Heart right ventricle (tissue), 16 donors: ENCODE data around the gene CREG1. TPM values are rescaled to one million over a fixed set of nuclear protein-coding genes. Genes with fewer than 3 reads are reported as not detected.
A peak's percentile ranks its signal among the peaks of the same experiment; 100 is the strongest.

Source experiments
- ATAC-seq, 8 donors: fragments of 200-7000 bp; cut with Tn5 transposase; one replicate each; pipeline ENCODE4 v1.9.1; 2020; ENCODE audit warnings: mild to moderate bottlenecking in 8 of 8, moderate library complexity in 8 of 8, moderate number of reproducible peaks in 1 of 8
- DNase-seq, 2 donors: peaks; one replicate each; pipeline ENCODE4 v3.0.0-alpha.2; 2020
- H3K27ac ChIP-seq, 10 donors: fragments of 200-600 bp; sonication (generic) in 2 of 10; one replicate each; pipeline versions ENCODE4 v1.5.0 to v1.8.0; 2020 to 2022; ENCODE audit warnings: mild to moderate bottlenecking in 3 of 10
- H3K27me3 ChIP-seq, 7 donors: fragments of 200-600 bp; one replicate each; pipeline ENCODE4 v1.8.0; 2021 to 2022; ENCODE audit warnings: mild to moderate bottlenecking in 2 of 7
- H3K36me3 ChIP-seq, 9 donors: fragments of 200-600 bp; sonication (generic) in 1 of 9; one replicate each; pipeline versions ENCODE4 v1.5.0 to v1.8.0; 2020 to 2022; ENCODE audit warnings: mild to moderate bottlenecking in 2 of 9
- H3K4me1 ChIP-seq, 9 donors: fragments of 200-600 bp; sonication (generic) in 1 of 9; one replicate each; pipeline versions ENCODE4 v1.5.0 to v1.8.0; 2020 to 2022; ENCODE audit warnings: mild to moderate bottlenecking in 4 of 9
- H3K4me3 ChIP-seq, 10 donors: fragments of 200-600 bp; sonication (generic) in 2 of 10; one replicate each; pipeline versions ENCODE4 v1.5.0 to v1.8.0; 2020 to 2022; ENCODE audit warnings: mild to moderate bottlenecking in 7 of 10, moderate library complexity in 2 of 10
- H3K9me3 ChIP-seq, 11 donors: fragments of 200-600 bp in 10 of 11; sonication (generic) in 2 of 11; one replicate each; pipeline versions ENCODE4 v1.5.0 to v1.8.0; 2013 to 2022; ENCODE audit warnings: mild to moderate bottlenecking in 2 of 11, control low read depth in 1 of 11, moderate library complexity in 1 of 11
- WGBS, 2 donors: extraction: QIAGEN DNeasy Blood & Tissue Kit; methylation state at CpG; one replicate each; pipeline ENCODE4 v1.1.7; 2013; ENCODE audit warnings: inconsistent platforms in 1 of 2; 5-methylcytosine and 5-hydroxymethylcytosine counted together
- intact Hi-C, 10 donors: fragments of 100-400 bp; cut with DNase I; formaldehyde crosslinking; loops; one replicate each; pipeline versions ENCODE4 v1.11.1 to v1.14.2; 2022
- polyA plus RNA-seq, 2 donors: library from polyadenylated mRNA; stranded (reverse); fragments of 200-250 nt; gene quantifications; one replicate each; pipeline ENCODE4 v1.2.3, GENCODE V29; 2013
- total RNA-seq, 10 donors: library from RNA; stranded (reverse); fragmentation: NEBNext Ultra II Directional in 3 of 10; extraction: Animal tissue kit (Norgen Biotek cat#: 25700) in 3 of 10; gene quantifications; one replicate each; pipeline versions ENCODE4 v1.2.1 to v1.2.4, GENCODE V29; 2021 to 2023
- TF ChIP-seq, protein P1 (sequence below), 9 donors: fragments of 200-600 bp; sonication (generic) in 2 of 9; IDR thresholded peaks; one replicate each; pipeline versions ENCODE4 v1.5.0 to v1.8.0; 2021 to 2022; ENCODE audit warnings: antibody characterized with exemption in 9 of 9, mild to moderate bottlenecking in 5 of 9, moderate library complexity in 1 of 9
- donor health status: Arrhythmogenic right ventricular cardiomyopathy.
- donor health status: ischemic (EF 13 %, LVEDD 7.1; RV severe dilation, severe dysfunction).
- donor health status: healthy with polysubstance abuse.
- donor health status: DM: no; HTN: yes; CAD: no.
- donor health status: DM: no; HTN: no; CAD: no.
- donor health status: ischemic (EF 25% LVEDD 6.9; RV normal size, moderate dysfunction).
- donor health status: ischemic (EF 25% LVEDD 5.7; RV mildly dilated, moderate dysfunction).
- donor health status: healthy.
- donor health status: DM: yes; HTN: yes; CAD: no.
- donor health status: Ischemic cardiomyopathy.
- donor health status: ischemic (EF 35%, LVEDD 5.7; RV mildly dilated, moderate dysfunction).
- donor health status: nonischemic (EF 11% LVEDD 7.7; RV severe dilation, severe dysfunction).
- donor health status: DM: yes; HTN: yes; CAD: no.
- donor health status: PGD.
- donor health status: ischemic (EF 29% LVEDD 5.4; RV normal size, mild dysfunction).
- donor health status: nonischemic (EF 23%, LVEDD 6.1; RV moderate dilation, normal function).

The CREG1 gene
- total and polyA plus RNA-seq, 12 donors = 30.5 to 113 (median 70.2) TPM

DNA sequence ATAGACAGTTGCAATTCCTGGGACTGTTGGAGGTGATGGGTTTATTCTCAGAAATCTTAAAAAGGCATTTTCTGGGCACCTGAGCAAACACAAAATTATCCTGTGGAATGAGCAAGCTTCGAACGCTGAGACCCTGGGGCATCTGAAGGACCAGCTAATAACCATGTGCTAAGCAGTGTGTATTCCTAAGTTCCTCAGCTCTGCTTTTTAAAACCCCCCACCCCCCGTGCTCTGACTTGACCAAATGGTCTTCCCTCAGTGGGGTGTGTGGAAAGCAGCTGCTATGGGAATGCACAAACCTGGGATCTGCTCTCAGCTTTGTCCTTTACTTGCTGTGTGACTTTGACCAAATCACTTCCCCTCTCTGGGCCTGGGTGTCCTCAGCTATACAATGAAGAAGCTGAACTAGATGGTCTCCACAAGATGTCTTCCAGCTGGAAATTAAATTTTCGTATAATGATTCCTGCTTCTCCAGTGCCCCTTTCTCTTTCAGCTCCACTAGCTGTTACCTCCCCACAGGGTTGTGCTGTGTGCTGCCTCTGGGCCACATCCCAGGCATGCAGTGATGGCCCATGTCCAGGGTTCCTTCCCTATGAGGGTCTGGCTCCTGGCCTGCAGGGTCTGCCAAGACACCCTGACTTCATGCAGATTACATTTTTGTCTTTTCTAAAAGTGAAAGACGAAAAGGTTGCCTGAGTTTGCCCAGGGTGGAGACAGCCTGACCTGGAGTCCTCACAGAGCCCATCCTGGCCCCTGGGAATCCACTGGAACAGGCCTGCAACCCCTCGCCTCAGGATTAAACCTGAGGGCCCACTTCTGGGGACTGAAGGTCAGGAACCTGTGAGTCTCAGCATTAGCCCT, 20.4 kb downstream of the CREG1 start:
- TF ChIP-seq, protein P1, sequence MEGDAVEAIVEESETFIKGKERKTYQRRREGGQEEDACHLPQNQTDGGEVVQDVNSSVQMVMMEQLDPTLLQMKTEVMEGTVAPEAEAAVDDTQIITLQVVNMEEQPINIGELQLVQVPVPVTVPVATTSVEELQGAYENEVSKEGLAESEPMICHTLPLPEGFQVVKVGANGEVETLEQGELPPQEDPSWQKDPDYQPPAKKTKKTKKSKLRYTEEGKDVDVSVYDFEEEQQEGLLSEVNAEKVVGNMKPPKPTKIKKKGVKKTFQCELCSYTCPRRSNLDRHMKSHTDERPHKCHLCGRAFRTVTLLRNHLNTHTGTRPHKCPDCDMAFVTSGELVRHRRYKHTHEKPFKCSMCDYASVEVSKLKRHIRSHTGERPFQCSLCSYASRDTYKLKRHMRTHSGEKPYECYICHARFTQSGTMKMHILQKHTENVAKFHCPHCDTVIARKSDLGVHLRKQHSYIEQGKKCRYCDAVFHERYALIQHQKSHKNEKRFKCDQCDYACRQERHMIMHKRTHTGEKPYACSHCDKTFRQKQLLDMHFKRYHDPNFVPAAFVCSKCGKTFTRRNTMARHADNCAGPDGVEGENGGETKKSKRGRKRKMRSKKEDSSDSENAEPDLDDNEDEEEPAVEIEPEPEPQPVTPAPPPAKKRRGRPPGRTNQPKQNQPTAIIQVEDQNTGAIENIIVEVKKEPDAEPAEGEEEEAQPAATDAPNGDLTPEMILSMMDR (IDR thresholded peaks at IDR 0.05) = no peak
- peak; percentile 37 to 71 (median 63) for ATAC-seq
- H3K4me3 ChIP-seq = no peak overlapping the region
- intact Hi-C loops = loop anchor here (2.0 to 10.0 kb wide), 11 partner anchors 76 to 466 kb away; no protein-coding TSS in a partner anchor
- no peaks in the 10 kb centered on the region for H3K27me3 ChIP-seq
- peak overlapping the region in 1 of 10 donors; percentile 22 for H3K27ac ChIP-seq
- WGBS, 2 donors = 72 to 77% methylated on average over 6 of the region's 6 CpGs
- no peaks in the 10 kb centered on the region for H3K36me3 ChIP-seq
- H3K4me1 ChIP-seq = peaks cover 0 to 8% (median 4%) of the 10 kb centered on the region in 9 donors
- DNase-seq = no peak
- H3K9me3 ChIP-seq = no peaks in the 10 kb centered on the region

DNA sequence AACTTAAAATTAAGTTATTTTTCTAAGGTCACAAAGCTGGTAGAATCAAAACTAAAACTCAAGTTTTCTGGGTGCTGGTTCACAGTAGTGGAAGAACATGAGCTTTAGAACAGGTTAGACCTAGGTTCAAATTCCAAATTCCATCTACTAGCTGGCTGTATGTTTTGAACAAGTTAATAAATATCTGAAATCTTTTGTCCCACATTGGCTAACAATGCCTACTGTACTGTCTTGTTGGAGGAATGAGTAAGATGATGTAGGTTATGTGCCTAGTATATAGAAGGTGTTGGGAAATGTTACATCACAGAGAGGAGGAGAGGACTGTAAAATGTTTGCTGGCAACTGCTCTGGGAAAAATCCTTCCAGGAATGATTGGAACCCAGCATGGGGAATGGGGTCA, 21.2 kb downstream of the CREG1 start:
- Histone ChIP-seq H3K9me3 (no peaks in the 10 kb centered on the region), H3K27me3 (no peaks in the 10 kb centered on the region), H3K4me1 (peaks cover 0 to 8% (median 4%) of the 10 kb centered on the region in 9 donors), H3K27ac (no peak overlapping the region), H3K4me3 (no peak overlapping the region), H3K36me3 (no peaks in the 10 kb centered on the region)
- DNase-seq = no peak
- TF ChIP-seq, protein P1 (IDR thresholded peaks at IDR 0.05) = no peak
- no peak for ATAC-seq
- intact Hi-C loops = loop anchor here (2.0 to 10.0 kb wide), 11 partner anchors 75 to 465 kb away; no protein-coding TSS in a partner anchor

DNA sequence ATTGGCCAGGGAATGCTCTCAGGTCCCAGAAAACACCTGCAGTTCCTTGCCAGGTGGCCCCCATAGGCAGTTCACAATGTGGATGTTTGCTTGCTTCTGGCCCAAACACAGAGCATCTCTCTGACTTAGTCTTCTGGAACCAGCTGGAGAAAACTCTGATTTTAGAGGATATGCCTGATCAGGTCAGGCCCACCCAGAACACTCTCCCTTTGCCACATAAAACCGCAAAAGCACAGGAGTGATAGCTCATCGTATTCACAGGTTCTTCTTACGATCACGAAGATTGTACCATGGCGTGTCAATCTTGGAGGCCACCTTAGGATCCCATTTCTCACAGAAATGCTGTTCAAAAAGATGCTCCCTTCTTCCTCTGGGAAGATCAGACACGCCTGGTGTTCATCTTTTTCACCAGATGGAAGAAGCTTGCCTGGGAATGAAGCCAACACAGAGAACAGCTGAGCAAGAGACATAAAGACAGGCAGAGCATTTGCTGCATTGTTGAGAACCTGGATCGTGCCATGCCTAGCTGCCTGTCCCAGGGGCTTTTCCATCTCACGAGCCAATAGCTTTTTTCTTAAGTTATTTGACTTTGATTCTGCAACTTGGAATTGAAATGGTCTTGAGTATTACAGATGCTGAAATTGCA, 23.6 kb downstream of the CREG1 start:
- Histone ChIP-seq H3K4me1 (peaks cover 0 to 8% (median 0%) of the 10 kb centered on the region in 9 donors), H3K9me3 (no peaks in the 10 kb centered on the region), H3K27me3 (no peaks in the 10 kb centered on the region), H3K27ac (no peak overlapping the region), H3K36me3 (no peaks in the 10 kb centered on the region), H3K4me3 (no peak overlapping the region)
- intact Hi-C loops = loop anchor here (5.0 to 10.0 kb wide), 12 partner anchors 65 to 463 kb away; no protein-coding TSS in a partner anchor
- 79 to 80% methylated on average over 8 of the region's 8 CpGs for WGBS, 2 donors
- DNase-seq (no peak), ATAC-seq (no peak)
- TF ChIP-seq, protein P1 (IDR thresholded peaks at IDR 0.05) = no peak

DNA sequence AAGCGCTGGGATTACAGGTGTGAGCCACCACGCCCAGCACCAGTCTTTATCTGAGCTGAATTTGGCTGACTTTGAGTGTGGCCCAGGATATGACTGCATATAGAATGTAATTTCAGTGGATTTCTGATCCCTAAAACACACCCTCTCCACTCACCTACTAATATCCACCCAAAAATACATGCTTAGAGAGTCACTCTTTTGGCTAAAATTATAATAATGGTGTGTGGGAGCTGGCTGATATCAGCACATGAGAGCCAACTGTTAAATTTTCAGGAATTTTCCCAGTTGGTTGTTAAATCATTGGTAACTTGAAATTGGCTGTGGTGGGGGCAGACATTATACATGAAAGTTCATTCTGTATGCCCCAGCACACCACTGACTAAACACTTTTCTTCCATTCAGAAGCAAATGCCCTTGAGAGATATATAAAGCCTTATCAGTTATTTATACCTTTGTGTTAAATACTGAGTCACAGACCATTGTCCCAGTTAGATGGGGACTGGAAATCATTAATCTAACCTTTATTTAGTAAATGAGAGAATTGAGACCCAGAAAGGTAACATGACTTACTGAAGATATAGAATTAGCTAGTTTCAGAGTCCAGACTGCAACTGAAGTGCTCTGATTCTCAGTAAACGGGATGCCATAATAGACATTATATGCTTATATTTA, 25.4 kb downstream of the CREG1 start:
- no peak overlapping the region for H3K4me3 ChIP-seq
- H3K36me3 ChIP-seq = no peaks in the 10 kb centered on the region
- DNase-seq = no peak
- peaks cover 0 to 2% (median 0%) of the 10 kb centered on the region in 9 donors for H3K4me1 ChIP-seq
- peaks cover 0 to 11% (median 0%) of the 10 kb centered on the region in 11 donors for H3K9me3 ChIP-seq
- no peaks in the 10 kb centered on the region for H3K27me3 ChIP-seq
- intact Hi-C loops = loop anchor here in 3 of 10 donors (5.0 to 10.0 kb wide), 3 partner anchors 63 to 263 kb away; no protein-coding TSS in a partner anchor
- no peak for ATAC-seq
- WGBS, 2 donors = 91 to 92% methylated on average over 3 of the region's 3 CpGs
- no peak overlapping the region for H3K27ac ChIP-seq
- TF ChIP-seq, protein P1 (IDR thresholded peaks at IDR 0.05) = no peak
